ENCODE data around the gene GAP43.

Gene GAP43, protein sequence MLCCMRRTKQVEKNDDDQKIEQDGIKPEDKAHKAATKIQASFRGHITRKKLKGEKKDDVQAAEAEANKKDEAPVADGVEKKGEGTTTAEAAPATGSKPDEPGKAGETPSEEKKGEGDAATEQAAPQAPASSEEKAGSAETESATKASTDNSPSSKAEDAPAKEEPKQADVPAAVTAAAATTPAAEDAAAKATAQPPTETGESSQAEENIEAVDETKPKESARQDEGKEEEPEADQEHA

DNA sequence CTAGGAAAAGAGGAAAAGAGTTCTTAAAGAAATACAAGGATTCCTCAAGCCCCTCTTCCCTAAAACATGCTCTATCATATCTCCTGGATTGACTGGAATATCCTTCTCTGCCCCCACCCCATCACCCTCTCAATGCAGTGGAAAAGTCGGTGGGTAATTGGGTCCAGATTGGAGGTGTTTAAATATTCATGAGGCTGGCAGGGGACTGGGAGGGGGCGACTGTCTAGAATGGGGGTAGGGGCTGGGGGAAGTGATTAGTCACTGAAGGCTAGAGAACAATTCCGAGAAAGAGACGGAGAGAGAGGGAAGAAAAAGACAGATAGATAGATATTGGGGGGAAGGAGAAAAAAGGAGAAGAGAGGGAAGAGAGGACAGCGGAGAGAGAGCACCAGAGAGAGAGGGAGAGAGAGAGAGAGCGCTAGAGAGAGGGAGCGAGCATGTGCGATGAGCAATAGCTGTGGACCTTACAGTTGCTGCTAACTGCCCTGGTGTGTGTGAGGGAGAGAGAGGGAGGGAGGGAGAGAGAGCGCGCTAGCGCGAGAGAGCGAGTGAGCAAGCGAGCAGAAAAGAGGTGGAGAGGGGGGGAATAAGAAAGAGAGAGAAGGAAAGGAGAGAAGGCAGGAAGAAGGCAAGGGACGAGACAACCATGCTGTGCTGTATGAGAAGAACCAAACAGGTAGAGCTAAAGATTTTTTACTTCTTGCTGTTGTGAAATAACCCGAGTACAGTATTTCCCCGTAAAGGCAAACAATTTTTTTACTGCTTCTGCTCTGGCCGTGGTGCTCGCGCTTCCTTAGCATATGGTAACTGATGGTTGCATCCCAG lies at the start of gene GAP43:
Gene GAP43 (plus strand): TSS at position 467 of the 825 bp plus-strand sequence. CDS start 180 bp downstream, at position 647.
- peak; percentile 70 for DNase-seq (ENCODE audit: low spot score)

DNA sequence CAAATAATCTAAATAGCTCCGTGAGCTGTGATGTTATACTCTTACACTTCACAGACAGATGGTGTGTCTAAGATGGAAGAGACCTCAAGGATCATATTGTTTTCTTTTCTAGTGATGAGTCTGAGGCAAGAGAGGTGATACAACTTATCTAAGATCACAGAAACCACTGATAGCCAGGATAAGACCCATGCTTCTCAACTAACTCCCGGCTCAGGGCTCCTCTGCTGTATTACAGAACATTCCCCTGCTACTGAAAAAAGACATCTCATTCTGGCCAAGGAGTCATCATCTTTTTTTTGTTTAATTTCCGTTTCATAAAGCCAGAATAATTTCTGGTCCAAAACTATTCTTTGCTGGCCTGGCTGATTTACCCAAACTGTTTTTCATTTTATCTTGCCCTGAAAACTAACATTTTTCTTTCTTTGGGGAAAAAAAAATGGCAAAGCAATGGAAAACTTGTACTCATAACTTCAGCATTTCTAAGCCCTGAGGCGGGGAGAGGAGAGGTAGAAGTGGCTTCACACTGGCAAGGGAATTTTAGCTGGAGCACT lies 46.9 kb upstream of the GAP43 start:
- no peak for DNase-seq (ENCODE audit: low spot score)

DNA sequence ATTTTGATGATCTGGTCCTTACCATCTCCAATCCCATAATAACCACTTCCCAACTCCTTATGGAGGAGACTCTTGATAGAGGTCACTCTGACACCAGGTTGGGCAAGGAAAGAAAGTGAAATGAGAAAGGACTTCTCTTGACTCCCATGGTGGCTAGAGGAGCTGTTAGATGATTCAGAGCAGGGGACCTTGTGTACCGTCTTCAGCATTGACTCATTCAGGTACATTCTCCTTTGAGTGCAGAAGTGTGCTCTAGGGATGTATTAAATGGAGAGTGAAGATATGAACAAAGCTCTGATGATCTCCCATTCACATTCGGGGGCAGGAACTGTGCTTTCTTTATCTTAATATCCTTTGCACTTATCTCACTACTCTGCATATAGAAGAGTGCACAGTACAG lies 46.3 kb upstream of the GAP43 start:
- DNase-seq (ENCODE audit: low spot score) = no peak

DNA sequence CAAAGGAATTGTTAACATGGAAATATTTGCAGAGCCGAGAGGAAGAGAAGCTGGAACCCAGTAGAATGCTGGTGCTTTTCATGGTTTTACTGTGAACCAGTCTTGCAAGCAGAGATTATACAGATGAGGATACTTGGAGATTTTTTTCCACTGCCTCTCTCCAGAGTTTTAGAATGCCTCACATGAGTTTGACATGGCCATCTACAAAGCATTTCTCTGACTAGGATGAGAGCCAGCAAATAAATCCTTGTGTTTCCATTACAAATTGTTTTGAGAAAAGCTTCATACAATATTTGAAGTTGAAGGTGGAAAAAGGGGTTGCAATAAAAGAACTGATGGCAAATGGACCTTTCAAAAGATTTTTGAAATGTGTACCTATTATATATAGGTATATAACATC lies 45.0 kb upstream of the GAP43 start:
- DNase-seq (ENCODE audit: low spot score) = no peak

DNA sequence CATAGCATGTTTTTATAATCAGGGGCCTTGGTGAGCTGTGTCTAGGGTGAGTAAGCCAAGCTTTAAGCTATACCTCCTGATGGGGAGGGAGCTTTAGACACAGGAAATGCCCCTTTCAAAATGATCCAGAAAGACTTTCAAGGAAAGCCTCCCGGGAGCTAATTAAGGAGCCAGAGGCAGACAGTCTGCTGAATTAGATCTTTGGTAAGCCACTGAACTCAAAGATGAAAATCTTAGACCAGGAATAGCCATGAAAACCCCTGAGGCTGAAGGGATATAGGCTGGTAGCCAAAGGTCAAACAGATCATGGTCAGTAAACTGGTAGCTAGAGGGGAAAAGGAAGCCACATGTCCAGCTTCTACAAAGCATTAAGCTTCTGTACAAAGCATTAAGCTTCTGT lies 42.7 kb upstream of the GAP43 start:
- DNase-seq (ENCODE audit: low spot score) = no peak

DNA sequence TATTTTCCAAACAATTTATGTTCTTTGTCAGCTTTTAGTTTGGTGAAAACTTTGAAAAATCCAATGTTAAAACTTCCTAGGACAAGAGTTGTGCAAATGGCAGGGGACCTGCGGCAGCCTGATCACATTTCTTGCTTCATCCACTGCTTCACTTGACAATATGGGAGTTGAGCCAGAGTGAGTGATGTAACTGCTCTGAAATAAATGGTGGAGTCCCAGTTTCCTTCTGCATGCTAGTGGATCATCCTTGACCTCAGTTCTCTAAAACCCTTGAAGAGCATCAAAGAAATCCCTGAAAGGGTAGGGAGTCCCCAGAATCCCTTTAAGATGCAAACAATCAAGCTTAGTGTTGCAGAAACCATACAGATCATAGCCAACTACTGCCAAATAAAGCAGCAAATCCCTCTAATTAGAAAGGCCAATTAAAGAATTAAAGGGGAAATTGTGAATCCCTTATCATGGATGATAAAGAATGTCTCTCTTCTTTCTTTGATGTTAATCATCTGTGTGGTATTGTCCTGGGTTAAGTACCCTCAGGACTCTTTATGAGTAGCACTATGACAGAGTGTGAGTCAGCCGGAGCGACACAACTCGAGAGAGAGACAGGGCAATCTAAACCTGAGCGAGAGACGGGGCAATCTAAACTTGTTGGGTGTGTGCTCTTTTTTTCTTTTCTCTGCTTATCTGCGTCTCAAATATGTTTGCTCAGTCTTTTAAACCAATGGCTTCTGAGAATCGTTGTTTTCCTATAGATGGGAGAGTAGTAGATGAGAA lies 41.8 kb upstream of the GAP43 start:
- no peak for DNase-seq (ENCODE audit: low spot score)

DNA sequence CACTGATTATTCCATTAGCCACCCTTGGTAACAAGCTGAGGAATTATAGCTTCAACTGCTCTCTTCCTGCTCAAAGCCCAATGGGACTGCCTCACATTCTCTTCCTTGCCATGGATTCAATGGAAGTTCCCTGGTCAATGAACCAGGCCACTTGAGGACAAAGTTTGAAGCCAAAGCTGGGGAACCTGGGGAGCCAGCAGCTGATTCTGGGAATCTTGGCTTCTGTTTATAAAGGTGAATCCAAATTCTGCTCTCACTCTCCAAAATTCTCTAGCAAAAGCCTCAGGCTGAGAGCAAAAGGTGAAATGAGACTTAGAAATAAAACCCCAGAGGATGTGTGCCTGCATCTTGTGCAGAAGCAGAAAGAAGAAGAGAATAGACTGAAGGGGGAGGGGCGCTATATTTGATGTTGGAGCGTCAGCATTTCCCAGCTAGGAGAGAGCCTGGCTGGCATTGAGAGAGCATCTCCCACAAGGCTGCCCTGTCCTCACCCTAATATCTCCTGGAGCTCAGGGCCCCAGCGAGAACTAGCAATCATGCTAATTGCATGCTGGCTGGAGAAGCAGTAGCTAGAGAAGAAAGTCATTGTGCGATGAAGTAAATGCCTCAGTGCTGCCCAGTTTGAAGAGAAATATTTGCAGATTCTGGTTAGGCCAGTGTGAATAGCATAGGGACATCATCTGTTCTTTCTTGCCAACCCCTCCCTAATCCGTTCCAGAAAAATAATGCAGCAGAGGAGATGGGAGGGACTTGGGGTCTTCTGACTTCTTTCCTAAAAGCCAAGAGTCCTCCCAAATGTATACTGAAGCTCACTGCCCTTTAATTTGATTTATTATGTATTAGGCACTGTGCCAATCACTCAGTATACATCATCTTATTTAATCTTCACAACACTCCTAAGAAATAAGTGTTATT lies 34.9 kb upstream of the GAP43 start:
- DNase-seq (ENCODE audit: low spot score) = no peak

DNA sequence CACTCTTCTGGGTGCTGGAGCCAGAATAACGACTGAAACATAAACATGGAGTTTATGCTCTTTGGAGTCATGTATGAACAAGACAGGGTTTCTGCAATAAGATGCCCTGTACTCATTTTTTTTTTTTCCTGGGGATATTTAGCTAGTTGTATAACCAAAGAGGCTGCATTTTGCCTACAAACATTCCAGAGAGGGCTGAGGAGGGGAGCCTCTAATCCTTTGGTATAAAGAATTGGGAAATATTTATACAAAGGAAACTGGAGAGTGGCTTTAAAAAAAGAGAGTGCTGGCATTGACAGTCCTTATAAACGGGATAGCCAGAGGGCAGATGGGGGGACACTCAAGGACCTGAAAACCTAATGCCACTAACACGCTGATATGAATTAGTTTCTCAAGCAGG lies 32.4 kb upstream of the GAP43 start:
- no peak for DNase-seq (ENCODE audit: low spot score)

DNA sequence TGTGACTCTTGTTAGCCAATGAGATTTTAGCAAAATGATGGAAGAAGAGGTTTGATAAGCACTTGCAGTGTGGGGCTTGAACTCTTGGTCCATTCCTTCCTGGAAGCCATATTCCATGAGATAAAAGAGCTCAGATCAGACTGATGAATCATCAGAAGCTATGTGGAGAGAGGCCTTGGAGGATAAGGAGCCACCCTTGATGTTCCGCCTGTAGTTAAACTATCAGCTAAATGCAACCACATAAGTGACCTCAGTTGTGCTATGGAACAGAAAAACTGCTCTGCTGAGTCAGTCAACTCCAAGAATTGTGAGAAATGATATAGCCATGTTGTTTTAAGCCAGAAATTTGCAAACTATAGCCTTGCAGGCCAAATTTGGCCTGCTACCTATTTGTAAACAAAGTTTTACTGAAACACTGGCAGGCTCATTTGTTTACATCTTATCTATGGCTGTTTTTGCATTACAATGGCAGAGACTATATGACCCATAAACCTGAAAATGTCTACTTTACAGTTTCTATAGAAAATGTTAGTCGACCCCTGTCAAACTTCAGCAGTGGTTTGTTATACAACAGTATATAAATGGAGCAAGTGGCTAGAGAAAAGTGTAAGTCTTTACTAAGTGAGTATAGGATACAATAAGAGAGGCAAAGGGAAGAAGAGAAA lies 27.6 kb upstream of the GAP43 start:
- DNase-seq (ENCODE audit: low spot score) = no peak

DNA sequence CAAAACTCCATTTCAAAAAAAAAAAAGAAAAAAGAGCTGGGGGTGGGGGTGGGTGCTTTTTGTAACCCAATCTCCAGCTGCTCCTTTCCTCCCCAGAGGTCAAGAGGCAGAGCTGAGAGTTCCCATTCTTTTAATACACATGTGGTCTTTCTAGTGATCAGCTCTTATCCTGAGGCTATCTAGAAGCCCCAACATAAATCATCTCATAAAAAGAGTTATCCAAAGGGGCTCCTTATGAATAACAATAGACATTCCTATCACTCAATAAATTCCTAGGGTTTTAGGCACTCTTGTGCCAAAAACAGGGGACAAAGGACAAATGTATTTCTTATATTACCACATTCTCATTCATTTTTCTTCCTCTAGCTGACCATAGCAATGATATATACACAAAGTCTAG lies 25.1 kb upstream of the GAP43 start:
- DNase-seq (ENCODE audit: low spot score) = no peak

DNA sequence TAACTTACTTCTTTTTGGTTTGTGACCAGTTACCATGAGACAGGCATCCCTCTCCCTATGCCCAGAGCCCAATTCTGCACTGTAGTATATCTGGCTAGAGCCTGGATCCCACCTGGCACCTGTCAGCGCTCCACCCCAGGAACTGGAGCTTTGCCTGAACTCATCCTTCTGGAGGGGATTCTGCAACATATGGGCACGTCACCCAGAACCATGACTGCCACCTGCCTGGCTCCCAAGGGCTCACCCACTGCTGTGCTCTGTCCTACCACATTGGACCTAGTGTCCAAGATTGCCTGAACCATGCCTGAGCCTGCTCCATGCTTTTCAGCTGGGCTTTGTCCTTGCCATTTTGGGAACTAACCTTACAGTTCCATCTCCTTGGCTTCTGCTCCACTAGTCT lies 21.1 kb upstream of the GAP43 start:
- DNase-seq (ENCODE audit: low spot score) = no peak

DNA sequence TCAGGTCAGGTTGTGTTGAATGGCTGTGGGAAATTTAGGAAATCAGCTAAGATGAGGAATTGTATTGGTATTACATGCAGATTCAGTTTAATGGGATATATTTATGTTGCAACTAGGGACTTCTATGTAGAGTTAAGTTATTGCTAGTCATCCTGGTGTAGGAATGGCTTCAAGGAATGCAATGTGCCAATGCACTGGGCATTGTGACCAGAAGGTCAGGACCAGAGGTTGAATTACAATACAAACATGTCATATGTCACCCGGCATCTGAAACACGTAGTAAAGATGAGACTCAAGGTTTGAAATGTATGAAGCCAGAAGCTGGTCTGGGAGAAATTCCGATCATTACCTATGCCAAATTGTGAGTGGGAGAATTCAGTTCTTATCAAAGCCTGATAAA lies 11.7 kb upstream of the GAP43 start:
- DNase-seq (ENCODE audit: low spot score) = no peak

DNA sequence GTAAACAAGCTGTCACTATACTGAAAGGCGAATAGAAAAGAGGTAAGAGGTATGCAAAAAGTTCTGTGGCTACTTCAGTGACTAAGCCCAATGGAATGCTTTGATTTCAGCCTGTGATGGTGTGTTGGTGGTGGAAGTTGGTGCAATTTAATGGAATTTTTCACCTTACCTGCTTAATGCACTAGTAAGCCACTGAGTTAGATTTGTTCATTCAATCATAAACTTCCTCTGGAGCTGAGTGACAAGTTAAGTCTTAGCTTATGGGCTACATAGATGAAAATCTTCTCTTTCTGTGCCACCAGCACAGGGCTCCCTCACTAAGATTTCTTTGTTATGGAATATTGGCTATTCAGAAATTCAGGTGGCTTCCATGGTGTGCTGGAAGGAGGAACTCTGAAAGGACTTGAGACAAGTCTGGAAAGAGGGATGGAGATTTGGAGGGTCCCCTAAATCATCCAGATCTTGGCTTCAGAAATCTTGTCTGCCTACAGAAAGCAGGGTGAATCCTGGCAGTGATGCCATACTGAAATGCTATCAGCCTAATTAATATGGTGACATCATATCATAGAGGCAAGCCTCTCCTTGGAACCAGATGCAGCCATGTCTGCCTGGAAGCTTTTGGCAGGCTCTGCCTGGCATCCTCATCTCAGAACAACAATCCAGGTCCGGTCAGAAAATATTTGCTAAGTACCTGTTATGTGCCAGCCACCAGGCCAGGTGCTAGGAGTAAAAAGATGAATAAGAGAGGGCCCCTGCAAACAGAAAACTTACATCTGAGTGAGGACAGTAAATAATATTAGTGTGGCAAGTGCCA lies 8.1 kb upstream of the GAP43 start:
- no peak for DNase-seq (ENCODE audit: low spot score)

DNA sequence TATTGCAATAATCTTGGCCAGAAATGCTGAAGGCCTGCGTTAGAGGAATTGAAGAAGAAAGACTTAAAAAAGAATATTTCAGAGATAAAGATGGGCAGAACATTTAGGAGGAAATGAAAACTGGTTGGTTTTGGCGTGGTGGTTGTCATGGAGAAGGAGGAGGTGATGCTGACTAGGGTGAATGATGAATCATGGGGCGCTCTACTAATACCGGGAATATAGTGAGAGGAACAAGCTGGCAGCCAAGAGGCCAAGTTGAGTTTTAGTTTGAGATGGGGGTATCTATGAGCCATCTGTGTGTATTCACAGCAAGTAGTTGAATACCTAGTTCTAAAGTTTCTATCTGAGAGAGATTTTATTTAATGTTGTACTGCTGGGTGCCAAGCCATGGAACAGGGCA lies 6.8 kb upstream of the GAP43 start:
- DNase-seq (ENCODE audit: low spot score) = no peak

DNA sequence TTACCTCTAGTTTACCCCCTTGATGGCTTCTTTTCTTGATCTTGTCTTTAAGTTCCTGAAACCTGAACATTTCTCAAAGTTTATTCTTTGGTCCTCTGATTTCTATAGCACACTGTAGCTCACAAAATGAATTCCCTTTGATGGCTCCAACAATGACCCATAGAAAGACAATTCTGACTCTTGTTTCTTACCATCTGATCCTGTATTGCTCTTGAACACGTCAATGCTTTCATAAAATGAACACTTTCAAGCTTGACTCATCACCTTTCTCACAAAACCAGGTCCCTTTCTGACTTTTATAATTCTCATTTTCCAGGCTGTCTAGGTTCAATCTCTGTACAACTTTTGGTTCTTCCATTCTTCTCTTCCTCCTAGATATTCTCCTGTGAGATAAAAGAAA lies 5.7 kb upstream of the GAP43 start:
- DNase-seq (ENCODE audit: low spot score) = no peak

DNA sequence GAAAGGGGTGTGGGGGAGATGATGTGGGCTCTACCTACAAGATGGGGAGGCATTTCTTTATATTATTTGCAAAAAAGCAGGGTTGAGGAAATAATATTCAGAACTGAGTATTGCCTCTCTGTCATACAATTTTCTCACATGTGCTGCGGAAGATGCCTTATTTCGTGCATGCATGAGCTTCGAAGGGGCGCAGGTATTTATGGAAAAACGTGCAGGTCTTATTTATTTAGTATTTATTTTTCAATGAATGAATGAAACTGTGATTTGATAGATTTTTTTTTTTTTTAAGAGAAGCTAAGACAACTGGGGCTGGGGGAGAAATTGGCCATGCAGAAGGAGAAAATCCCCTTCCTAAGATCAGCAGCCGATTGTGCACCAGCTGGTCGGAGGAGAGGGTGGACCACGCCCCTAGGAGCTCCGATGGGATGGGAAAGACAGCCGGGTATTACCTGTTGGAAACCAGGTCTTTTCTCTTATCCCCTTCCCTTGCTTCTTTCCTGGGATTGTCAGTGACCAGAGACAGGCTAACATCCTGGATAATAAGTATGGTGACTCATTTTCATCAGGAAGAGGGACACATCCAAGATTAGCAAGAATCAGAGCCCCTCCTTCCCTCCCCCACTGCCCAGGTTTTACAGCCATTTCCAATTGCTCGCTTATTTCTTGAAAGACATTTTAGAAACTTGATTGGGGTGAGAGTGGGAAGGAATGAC lies 875 bp downstream of the GAP43 start:
- no peak for DNase-seq (ENCODE audit: low spot score)

DNA sequence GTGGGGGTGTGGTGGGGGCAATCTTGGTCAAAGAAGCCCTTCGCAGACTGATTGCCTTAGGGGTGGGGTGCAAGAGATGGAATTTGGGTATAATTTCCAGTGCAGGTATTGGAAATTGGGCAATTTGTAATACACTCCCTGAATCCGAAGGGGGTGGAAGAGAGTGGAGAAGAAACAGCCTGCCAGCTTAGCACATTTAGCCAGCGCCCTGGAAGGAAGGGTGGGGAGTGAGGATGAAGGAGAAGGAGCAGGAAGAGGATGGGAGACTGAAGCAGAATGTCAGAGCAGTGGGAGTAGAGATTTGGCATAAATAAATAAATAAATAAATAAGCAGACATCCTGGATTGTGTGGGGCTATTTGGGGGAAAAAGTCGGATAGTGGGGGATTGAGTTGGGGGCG lies 1.6 kb downstream of the GAP43 start:
- no peak for DNase-seq (ENCODE audit: low spot score)

DNA sequence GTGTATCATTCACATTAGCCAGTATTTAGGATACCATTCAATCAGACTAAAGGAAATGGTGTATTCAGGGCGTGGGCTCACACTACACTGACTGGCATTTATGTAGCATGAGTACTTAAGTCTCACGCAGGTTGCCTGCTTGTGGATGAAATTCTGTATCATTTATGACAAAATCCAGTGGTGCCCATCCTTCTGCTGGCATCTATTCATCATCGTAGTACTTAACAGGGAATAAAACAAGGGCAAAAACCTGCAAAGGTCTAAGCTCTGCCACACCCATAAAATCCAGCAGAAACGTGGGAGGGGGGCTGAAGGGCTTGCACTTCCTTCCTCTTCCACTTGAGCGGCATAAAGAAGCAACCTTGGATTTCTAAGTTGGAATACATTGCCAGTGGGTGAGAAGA lies 2.7 kb downstream of the GAP43 start:
- no peak for DNase-seq (ENCODE audit: low spot score)

DNA sequence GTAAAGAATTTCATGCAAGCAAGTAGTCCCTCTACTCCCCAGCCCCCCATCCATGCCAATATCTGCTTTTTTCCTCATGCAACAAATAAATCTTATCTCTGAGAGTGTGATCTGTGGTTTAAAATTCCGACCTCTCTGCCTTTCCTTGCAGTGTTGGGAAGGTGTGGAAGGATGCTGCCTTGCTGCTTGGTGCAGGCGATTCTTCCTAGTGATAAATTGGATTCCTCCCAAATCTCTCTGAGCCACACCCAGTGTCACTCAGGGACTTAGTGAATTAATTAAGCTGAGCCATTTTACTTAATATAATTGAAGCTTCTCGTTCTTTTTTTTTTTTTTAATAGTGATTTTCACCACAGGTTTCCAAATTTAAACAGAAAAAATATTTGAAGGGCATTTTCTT lies 3.4 kb downstream of the GAP43 start:
- no peak for DNase-seq (ENCODE audit: low spot score)
